ENCODE measurements around the gene PHOX2A.

DNA sequence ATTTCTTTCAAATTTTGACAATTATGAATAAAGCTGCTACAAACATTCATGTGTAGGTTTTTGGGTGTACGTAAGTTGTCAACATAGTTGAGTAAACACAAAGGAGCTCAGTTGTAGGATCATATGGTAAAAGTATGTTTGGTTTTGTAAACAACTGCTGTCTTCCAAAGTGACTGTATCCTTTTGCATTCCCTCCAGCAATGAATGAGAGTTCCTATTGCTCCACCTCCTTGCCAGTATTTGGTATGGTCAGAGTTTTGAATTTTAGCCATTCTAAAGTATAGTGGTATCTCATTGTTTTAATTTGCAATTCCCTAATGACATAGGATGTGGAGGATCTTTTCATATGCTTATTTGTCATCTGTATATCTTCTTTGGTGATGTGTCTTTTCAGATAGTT lies 28.0 kb upstream of the PHOX2A start:
- TF ChIP-seq EZH2phosphoT487 (conservative IDR thresholded peaks at IDR 0.05; ENCODE audit: low read length) = no peak
- TF ChIP-seq, protein P1, sequence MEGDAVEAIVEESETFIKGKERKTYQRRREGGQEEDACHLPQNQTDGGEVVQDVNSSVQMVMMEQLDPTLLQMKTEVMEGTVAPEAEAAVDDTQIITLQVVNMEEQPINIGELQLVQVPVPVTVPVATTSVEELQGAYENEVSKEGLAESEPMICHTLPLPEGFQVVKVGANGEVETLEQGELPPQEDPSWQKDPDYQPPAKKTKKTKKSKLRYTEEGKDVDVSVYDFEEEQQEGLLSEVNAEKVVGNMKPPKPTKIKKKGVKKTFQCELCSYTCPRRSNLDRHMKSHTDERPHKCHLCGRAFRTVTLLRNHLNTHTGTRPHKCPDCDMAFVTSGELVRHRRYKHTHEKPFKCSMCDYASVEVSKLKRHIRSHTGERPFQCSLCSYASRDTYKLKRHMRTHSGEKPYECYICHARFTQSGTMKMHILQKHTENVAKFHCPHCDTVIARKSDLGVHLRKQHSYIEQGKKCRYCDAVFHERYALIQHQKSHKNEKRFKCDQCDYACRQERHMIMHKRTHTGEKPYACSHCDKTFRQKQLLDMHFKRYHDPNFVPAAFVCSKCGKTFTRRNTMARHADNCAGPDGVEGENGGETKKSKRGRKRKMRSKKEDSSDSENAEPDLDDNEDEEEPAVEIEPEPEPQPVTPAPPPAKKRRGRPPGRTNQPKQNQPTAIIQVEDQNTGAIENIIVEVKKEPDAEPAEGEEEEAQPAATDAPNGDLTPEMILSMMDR (IDR thresholded peaks at IDR 0.05; ENCODE audit: insufficient read depth, low read length, poor library complexity, severe bottlenecking) = no peak

Data from SU-DHL-6 (cell line).